B cell (primary cell): ENCODE measurements around the gene ITPK1. TPM values are rescaled to one million over a fixed set of nuclear protein-coding genes. Genes with fewer than 3 reads are reported as not detected.

ENCODE experiments used
- ATAC-seq: fragments of 200-7000 bp; cut with Tn5 transposase; one replicate; pipeline ENCODE4 v1.10.0; 2021; ENCODE audit warnings: low read depth, mild to moderate bottlenecking, moderate number of reproducible peaks, moderate library complexity
- CTCF ChIA-PET: fragments of 350-600 bp; sonication (Branson Sonifier 250); formaldehyde crosslinking; loops from one replicate; lab custom pipeline; 2021; ENCODE audit warnings: antibody characterized with exemption, inconsistent platforms; lab: Charles Lee
- POLR2A ChIA-PET: fragments of 350-600 bp; sonication (Branson Sonifier 250); formaldehyde crosslinking; loops from one replicate; lab custom pipeline; 2021; ENCODE audit warnings: antibody characterized with exemption; lab: Charles Lee
- DNase-seq: peaks from one replicate; pipeline ENCODE4 v3.0.0; 2013
- H2AFZ ChIP-seq: 2 replicates; pipeline ENCODE4 v1.6.1; 2012; ENCODE audit warnings: mild to moderate bottlenecking, low read depth, low read length; ENCODE audit not compliant: insufficient read depth, poor library complexity, severe bottlenecking
- H3K27ac ChIP-seq, 2 donors: 1 replicate in 1 of 2; 2 replicates in 1 of 2; pipeline ENCODE4 v1.5.1; 2012 to 2013; ENCODE audit warnings: low read length in 2 of 2, mild to moderate bottlenecking in 2 of 2, moderate library complexity in 1 of 2
- H3K27me3 ChIP-seq, 4 experiments: fragments of 200-600 bp in 1 of 4; sonication (generic) in 1 of 4; replicated peaks in 1 of 4; 1 replicate in 2 of 4; 2 replicates in 2 of 4; pipeline versions ENCODE4 v1.6.1 to v1.7.0; 2013 to 2016; ENCODE audit warnings: low read length in 3 of 4, mild to moderate bottlenecking in 2 of 4, mixed read lengths in 1 of 4, moderate library complexity in 1 of 4; ENCODE audit not compliant: insufficient read depth in 4 of 4, control insufficient read depth in 3 of 4; ENCODE audit errors: control extremely low read depth in 1 of 4
- H3K36me3 ChIP-seq, 2 experiments: replicated peaks in 1 of 2; 1 replicate in 1 of 2; 2 replicates in 1 of 2; pipeline versions ENCODE4 v1.6.1 to v1.7.1; 2013; ENCODE audit warnings: low read length in 1 of 2; ENCODE audit not compliant: insufficient read depth in 2 of 2, control insufficient read depth in 1 of 2; ENCODE audit errors: control extremely low read depth in 1 of 2, extremely low read depth in 1 of 2
- H3K4me1 ChIP-seq, 2 donors: fragments of 200-600 bp in 1 of 2; sonication (generic) in 1 of 2; 1 replicate in 1 of 2; 2 replicates in 1 of 2; pipeline versions ENCODE4 v1.5.1 to v1.6.1; 2013 to 2017; ENCODE audit warnings: low read length in 2 of 2; ENCODE audit not compliant: control insufficient read depth in 2 of 2, insufficient read depth in 2 of 2
- H3K4me2 ChIP-seq: replicated peaks from 2 replicates; pipeline ENCODE3; 2012; ENCODE audit warnings: mild to moderate bottlenecking, low read depth, low read length; ENCODE audit not compliant: poor library complexity, severe bottlenecking
- H3K4me3 ChIP-seq, 5 experiments: fragments of 200-600 bp in 1 of 5; sonication (generic) in 1 of 5; 1 replicate in 3 of 5; 2 replicates in 2 of 5; pipeline versions ENCODE4 v1.5.1 to v1.7.0; 2011 to 2016; ENCODE audit warnings: low read length in 4 of 5, mild to moderate bottlenecking in 4 of 5, low read depth in 2 of 5, control low read depth in 1 of 5, moderate library complexity in 1 of 5; ENCODE audit not compliant: insufficient read depth in 1 of 5; ENCODE audit errors: control extremely low read depth in 1 of 5, extremely low read depth in 1 of 5
- H3K79me2 ChIP-seq: fragments of 200-600 bp; sonication (generic); one replicate; pipeline ENCODE4 v1.6.0; 2016; ENCODE audit warnings: low read length; ENCODE audit not compliant: control insufficient read depth, insufficient read depth
- H3K9ac ChIP-seq: fragments of 200-600 bp; sonication (generic); 2 replicates; pipeline ENCODE4 v1.6.1; 2017; ENCODE audit warnings: mild to moderate bottlenecking, low read length, moderate library complexity
- H3K9me3 ChIP-seq, 3 donors: one replicate each; pipeline versions ENCODE4 v1.6.1 to v1.7.1; 2013; ENCODE audit warnings: low read length in 2 of 3; ENCODE audit not compliant: control insufficient read depth in 2 of 3, insufficient read depth in 1 of 3; ENCODE audit errors: control extremely low read depth in 1 of 3
- H4K20me1 ChIP-seq: 2 replicates; pipeline ENCODE4 v1.6.0; 2012; ENCODE audit warnings: mild to moderate bottlenecking, low read length; ENCODE audit not compliant: insufficient read depth, control insufficient read depth, poor library complexity, severe bottlenecking
- H3K27ac Mint-ChIP-seq: one replicate; pipeline ENCODE4 v1.8.0; 2021; ENCODE audit warnings: mixed read lengths
- H3K27me3 Mint-ChIP-seq: one replicate; pipeline ENCODE4 v1.8.0; 2021; ENCODE audit warnings: mixed read lengths
- H3K4me1 Mint-ChIP-seq: one replicate; pipeline ENCODE4 v1.8.0; 2021; ENCODE audit warnings: mixed read lengths
- H3K4me3 Mint-ChIP-seq: one replicate; pipeline ENCODE4 v1.8.0; 2021; ENCODE audit warnings: mixed read lengths
- H3K9me3 Mint-ChIP-seq: one replicate; pipeline ENCODE4 v1.8.0; 2022; ENCODE audit warnings: mixed read lengths; ENCODE audit not compliant: insufficient read depth
- CTCF ChIP-seq: fragments of 200-600 bp; IDR thresholded peaks from one replicate; pipeline ENCODE4 v1.8.0; 2022; ENCODE audit warnings: antibody characterized with exemption, mild to moderate bottlenecking
- EZH2 ChIP-seq: IDR thresholded peaks from 2 replicates; pipeline ENCODE4 v1.6.1; 2012; ENCODE audit warnings: borderline replicate concordance, low read depth, mild to moderate bottlenecking, moderate library complexity, low read length; ENCODE audit not compliant: insufficient read depth, poor library complexity, severe bottlenecking
- WGBS: methylation state at CpG from one replicate; pipeline ENCODE4 v1.1.5; 2013; ENCODE audit warnings: missing lambda C conversion rate; ENCODE audit not compliant: insufficient coverage; 5-methylcytosine and 5-hydroxymethylcytosine counted together
- intact Hi-C: fragments of 100-400 bp; cut with micrococcal nuclease; formaldehyde crosslinking; loops from one replicate; pipeline ENCODE4 v1.10.0; 2022
- polyA plus RNA-seq: library from polyadenylated mRNA; depleted of rRNA; stranded (reverse); fragments of >200 nt; gene quantifications from 2 replicates; pipeline ENCODE4 v1.2.3, GENCODE V29; 2012
- total RNA-seq, 2 donors: library from RNA; stranded (reverse); fragments of 120-200 nt in 1 of 2; gene quantifications; 1 replicate in 1 of 2; 2 replicates in 1 of 2; pipeline versions ENCODE4 v1.2.3 to v1.2.4, GENCODE V29; 2013 to 2022

ITPK1 gene
- total and polyA plus RNA-seq, 2 donors (not counting 1 experiment from before 2014, with no cell fraction given), result 46.0 to 46.9 TPM

GRCh38 chr14:92902726-92903125 is 213.0 kb downstream of the ITPK1 start:
- ATAC-seq (no peak), DNase-seq (no peak)
- no peaks in the 10 kb centered on the region for H3K4me1 Mint-ChIP-seq
- Histone ChIP-seq H3K4me1 (no peaks in the 10 kb centered on the region), H3K27me3 (peaks cover 0 to 28% (median 5%) of the 10 kb centered on the region in 4 experiments), H2AFZ (no peak overlapping the region), H3K4me3 (no peak overlapping the region), H4K20me1 (no peaks in the 10 kb centered on the region), H3K9me3 (peaks cover 0 to 25% (median 0%) of the 10 kb centered on the region in 3 donors), H3K9ac (no peak overlapping the region), H3K36me3 (no peaks in the 10 kb centered on the region), H3K79me2 (no peaks in the 10 kb centered on the region), H3K4me2 (no peak overlapping the region), H3K27ac (no peak overlapping the region)
- ChIA-PET CTCF (interaction anchor here (0.9 kb wide), 1 partner anchor 231 kb away, joined by 3 read pairs; no protein-coding TSS in a partner anchor), POLR2A (no interaction called here)
- no peak overlapping the region for H3K27ac Mint-ChIP-seq
- peaks cover 35% of the 10 kb centered on the region for H3K27me3 Mint-ChIP-seq
- no peak overlapping the region for H3K4me3 Mint-ChIP-seq
- 28% methylated on average over 14 of the region's 17 CpGs for WGBS
- no peak for TF ChIP-seq CTCF
- TF ChIP-seq EZH2, result no peak
- intact Hi-C loops, result no loop called here
- H3K9me3 Mint-ChIP-seq, result no peaks in the 10 kb centered on the region

DNA sequence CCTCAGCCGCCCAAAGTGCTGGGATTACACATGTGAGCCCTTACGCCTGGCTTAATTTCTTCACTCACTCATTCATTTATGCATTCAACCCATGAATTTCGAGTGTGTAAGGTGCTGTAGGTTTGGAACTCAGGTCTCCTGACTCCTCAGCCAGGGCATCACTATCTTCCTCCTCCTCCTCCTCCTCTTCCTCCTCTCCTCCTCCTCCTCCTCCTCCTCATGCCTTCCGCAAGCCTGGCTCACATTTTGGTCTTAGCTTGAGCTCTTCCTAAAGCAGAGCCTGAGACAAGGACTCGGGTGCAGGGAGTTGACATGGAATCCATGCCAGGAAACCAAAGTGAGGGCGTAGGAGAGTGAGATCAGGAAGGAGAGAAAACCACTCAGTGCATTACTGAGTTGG is 213.5 kb downstream of the ITPK1 start:
- Histone ChIP-seq H2AFZ (no peak overlapping the region), H3K36me3 (no peaks in the 10 kb centered on the region), H3K4me2 (no peak overlapping the region), H3K27ac (no peak overlapping the region), H3K9me3 (peaks cover 0 to 25% (median 0%) of the 10 kb centered on the region in 3 donors), H4K20me1 (no peaks in the 10 kb centered on the region), H3K79me2 (no peaks in the 10 kb centered on the region), H3K4me1 (no peaks in the 10 kb centered on the region), H3K27me3 (peaks cover 0 to 31% (median 5%) of the 10 kb centered on the region in 4 experiments), H3K4me3 (no peak overlapping the region), H3K9ac (no peak overlapping the region)
- peaks cover 32% of the 10 kb centered on the region for H3K27me3 Mint-ChIP-seq
- TF ChIP-seq EZH2 (no peak), CTCF (no peak)
- DNase-seq (no peak), ATAC-seq (no peak)
- H3K27ac Mint-ChIP-seq, result no peak overlapping the region
- CTCF ChIA-PET, result no interaction called here
- no peaks in the 10 kb centered on the region for H3K9me3 Mint-ChIP-seq
- no peak overlapping the region for H3K4me3 Mint-ChIP-seq
- intact Hi-C loops, result no loop called here
- POLR2A ChIA-PET, result no interaction called here
- no peaks in the 10 kb centered on the region for H3K4me1 Mint-ChIP-seq
- 26% methylated on average over 2 of the region's 6 CpGs for WGBS
